ENCODE results near the gene ZNF747. TPM values are rescaled to one million over a fixed set of nuclear protein-coding genes. Genes with fewer than 3 reads are reported as not detected.

The ZNF747 gene
- total RNA-seq, 1 donor from 2014 or later, result 19.6 TPM

GRCh38 chr16:30561089-30561816 is 26.6 kb upstream of the ZNF747 start:
- Histone ChIP-seq H3K4me3 (peak overlapping the region; percentile 62 to 64), H3K27ac (peak overlapping the region in 1 of 2 donors; percentile 49), H3K9me3 (no peaks in the 10 kb centered on the region), H3K4me1 (peaks cover 9 to 10% of the 10 kb centered on the region in 2 donors), H3K27me3 (no peaks in the 10 kb centered on the region), H3K36me3 (peaks cover 0 to 2% of the 10 kb centered on the region in 2 donors)
- intact Hi-C loops (cut with DNase I), result no loop called here
- no peak for DNase-seq (ENCODE audit: low spot score in 2 of 2)
- TF ChIP-seq, protein P1, sequence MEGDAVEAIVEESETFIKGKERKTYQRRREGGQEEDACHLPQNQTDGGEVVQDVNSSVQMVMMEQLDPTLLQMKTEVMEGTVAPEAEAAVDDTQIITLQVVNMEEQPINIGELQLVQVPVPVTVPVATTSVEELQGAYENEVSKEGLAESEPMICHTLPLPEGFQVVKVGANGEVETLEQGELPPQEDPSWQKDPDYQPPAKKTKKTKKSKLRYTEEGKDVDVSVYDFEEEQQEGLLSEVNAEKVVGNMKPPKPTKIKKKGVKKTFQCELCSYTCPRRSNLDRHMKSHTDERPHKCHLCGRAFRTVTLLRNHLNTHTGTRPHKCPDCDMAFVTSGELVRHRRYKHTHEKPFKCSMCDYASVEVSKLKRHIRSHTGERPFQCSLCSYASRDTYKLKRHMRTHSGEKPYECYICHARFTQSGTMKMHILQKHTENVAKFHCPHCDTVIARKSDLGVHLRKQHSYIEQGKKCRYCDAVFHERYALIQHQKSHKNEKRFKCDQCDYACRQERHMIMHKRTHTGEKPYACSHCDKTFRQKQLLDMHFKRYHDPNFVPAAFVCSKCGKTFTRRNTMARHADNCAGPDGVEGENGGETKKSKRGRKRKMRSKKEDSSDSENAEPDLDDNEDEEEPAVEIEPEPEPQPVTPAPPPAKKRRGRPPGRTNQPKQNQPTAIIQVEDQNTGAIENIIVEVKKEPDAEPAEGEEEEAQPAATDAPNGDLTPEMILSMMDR (IDR thresholded peaks at IDR 0.05), result no peak

- Histone ChIP-seq H3K4me1 (peaks cover 9 to 10% of the 10 kb centered on the region in 2 donors), H3K36me3 (peaks cover 11 to 17% of the 10 kb centered on the region in 2 donors), H3K9me3 (no peaks in the 10 kb centered on the region), H3K27ac (no peak overlapping the region), H3K4me3 (no peak overlapping the region), H3K27me3 (no peaks in the 10 kb centered on the region)
- TF ChIP-seq, protein P1 (IDR thresholded peaks at IDR 0.05), result no peak
- intact Hi-C loops (cut with DNase I), result loop anchor here (2.0 kb wide), 2 partner anchors 33 to 91 kb away; partner anchors contain the start of genes PRR14 and ZNF768
- no peak for DNase-seq (ENCODE audit: low spot score in 2 of 2)
Measured at GRCh38 chr16:30559690-30560089, 25.0 kb upstream of the ZNF747 start.

- Histone ChIP-seq H3K4me1 (peaks cover 9 to 10% of the 10 kb centered on the region in 2 donors), H3K27me3 (no peaks in the 10 kb centered on the region), H3K27ac (peak overlapping the region; percentile 10 to 50), H3K4me3 (peak overlapping the region in 1 of 2 donors; percentile 50), H3K9me3 (no peaks in the 10 kb centered on the region), H3K36me3 (peaks cover 15 to 25% of the 10 kb centered on the region in 2 donors)
- intact Hi-C loops (cut with DNase I), result loop anchor here (1.0 to 2.0 kb wide), 7 partner anchors 12 to 100 kb away; partner anchors contain the start of genes PRR14, ZNF688, ZNF747 and ZNF768
- DNase-seq (ENCODE audit: low spot score in 2 of 2), result no peak
- TF ChIP-seq, protein P1 (IDR thresholded peaks at IDR 0.05), result no peak
Measured at GRCh38 chr16:30558789-30559377, 24.2 kb upstream of the ZNF747 start.

DNA sequence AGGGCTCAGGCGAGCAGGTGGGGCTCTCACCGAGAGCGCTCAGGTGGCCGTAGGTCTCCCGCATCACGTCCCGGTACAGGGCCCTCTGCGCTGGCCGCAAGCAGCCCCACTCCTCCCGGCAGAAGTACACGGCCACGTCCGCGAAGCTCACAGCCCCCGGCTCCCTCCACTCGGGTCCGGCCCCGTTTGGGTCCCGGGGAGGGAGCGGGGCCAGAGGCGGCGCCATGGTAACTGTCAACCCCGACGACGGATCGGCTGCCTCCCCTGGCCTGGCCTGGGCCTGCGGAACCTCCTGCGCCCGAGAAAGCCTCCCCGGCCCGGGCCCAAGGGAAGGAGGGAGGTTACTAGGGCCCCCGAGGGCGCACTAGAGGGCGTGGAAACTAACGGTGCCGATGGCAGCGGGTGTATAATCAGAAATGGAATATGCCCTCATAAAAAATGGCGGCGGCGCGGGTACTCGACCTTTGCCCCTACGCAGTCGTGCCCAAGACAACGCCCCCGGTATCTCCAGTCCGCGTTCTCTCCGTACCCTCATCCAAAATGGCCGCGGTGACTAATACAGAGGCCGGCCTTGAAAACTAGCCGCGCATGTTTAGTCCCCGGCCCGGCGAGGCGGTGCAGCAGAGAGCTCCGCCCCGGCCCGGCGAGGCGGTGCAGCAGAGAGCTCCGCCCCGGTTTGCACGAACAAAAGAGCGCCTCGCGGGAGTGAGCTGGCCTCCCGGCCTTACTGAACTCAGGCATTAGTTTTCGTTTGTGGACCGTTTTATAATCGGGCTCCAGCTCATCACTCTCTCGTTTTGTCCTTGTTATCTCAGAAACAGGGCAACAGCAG is 23.5 kb upstream of the ZNF747 start, which contains the start of gene ZNF764:
Gene ZNF764 (minus strand): TSS at position 418 of the 832 bp plus-strand sequence. CDS start 192 bp downstream, at position 226.
- peak within 1 kb of the TSS; percentile 92 to 94 for H3K27ac ChIP-seq
- no peaks in the 10 kb centered on the region for H3K27me3 ChIP-seq
- no peaks in the 10 kb centered on the region for H3K9me3 ChIP-seq
- H3K36me3 ChIP-seq, result peaks cover 17 to 32% of the 10 kb centered on the region in 2 donors
- intact Hi-C loops (cut with DNase I), result loop anchor here (1.0 to 2.0 kb wide), 7 partner anchors 13 to 101 kb away; partner anchors contain the start of genes PRR14, ZNF688, ZNF747 and ZNF768
- H3K4me1 ChIP-seq, result peaks cover 9 to 10% of the 10 kb centered on the region in 2 donors
- peak within 1 kb of the TSS; percentile 91 for H3K4me3 ChIP-seq
- peak; percentile 96 to 99 for DNase-seq (ENCODE audit: low spot score in 2 of 2)
- TF ChIP-seq, protein P1 (IDR thresholded peaks at IDR 0.05), result peak in 1 of 3 experiments; percentile 1

- Histone ChIP-seq H3K4me1 (peaks cover 9 to 10% of the 10 kb centered on the region in 2 donors), H3K27ac (peak overlapping the region; percentile 92 to 94), H3K9me3 (no peaks in the 10 kb centered on the region), H3K4me3 (peak overlapping the region; percentile 91), H3K36me3 (peaks cover 17 to 34% of the 10 kb centered on the region in 2 donors), H3K27me3 (no peaks in the 10 kb centered on the region)
- intact Hi-C loops (cut with DNase I), result no loop called here
- TF ChIP-seq, protein P1 (IDR thresholded peaks at IDR 0.05), result no peak
- no peak for DNase-seq (ENCODE audit: low spot score in 2 of 2)
Measured at GRCh38 chr16:30557707-30557956, 23.0 kb upstream of the ZNF747 start.
